Skeletal muscle cell (primary cell): Measurements from ENCODE around the gene BCL7C.
"Not testable (repeated sequence)": the region's sequence is repeated elsewhere in the genome, so short reads cannot be mapped to it uniquely, and the experiment has no call there.

Source experiments
- DNase-seq: peaks from one replicate; pipeline ENCODE4 v3.0.0-alpha.2; 2010; ENCODE audit warnings: low read depth
- H3K4me3 ChIP-seq: 2 replicates; pipeline ENCODE4 v1.5.1; 2011; ENCODE audit warnings: low read depth, mild to moderate bottlenecking, control low read depth, low read length, moderate library complexity

The BCL7C gene

DNA sequence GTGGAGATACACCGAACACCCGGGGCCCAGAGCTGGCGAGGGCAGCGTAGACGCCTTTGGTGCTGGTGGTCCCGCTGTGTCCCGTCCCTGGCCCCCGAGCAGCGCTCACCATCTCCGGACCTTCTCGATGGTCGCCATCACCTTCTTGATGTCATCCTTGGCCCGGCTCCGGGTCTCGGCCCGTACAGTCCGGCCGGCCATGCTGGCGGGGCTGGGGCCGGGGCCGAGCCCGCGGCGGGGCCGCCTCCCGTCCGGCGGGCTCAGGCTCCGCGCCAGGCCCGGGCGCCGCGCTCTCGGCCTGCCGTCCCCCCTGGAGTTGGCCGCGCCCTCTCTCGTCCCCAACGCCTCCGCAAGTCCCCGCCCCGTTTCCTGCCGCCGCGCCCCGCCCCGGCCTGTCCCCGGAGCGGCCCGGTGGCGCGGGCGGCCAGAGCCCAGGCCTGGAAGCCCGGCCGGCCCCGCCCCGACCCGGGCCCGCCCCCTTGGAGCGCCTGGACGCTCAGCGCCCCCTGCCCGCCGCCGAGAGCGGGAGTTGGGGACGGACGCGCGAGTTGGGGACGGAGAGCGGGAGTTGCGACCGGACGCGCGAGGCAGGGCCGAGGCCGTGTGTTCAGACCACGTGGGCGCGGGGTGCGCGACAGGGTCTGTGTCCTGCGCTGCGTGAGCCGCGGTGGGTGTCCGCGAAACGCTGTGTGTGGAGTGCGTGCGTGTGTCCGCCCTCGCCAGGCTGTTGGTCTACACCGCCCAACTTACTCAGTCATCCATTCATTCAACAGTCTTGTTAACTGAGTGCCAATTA, at the start of gene BCL7C:
BCL7C (minus strand) TSS at position 334 of the 796 bp plus-strand sequence; CDS start at position 201, 133 bp downstream.
- H3K4me3 ChIP-seq, result peak within 1 kb of the TSS; percentile 83
- DNase-seq, result peak; percentile 59

DNA sequence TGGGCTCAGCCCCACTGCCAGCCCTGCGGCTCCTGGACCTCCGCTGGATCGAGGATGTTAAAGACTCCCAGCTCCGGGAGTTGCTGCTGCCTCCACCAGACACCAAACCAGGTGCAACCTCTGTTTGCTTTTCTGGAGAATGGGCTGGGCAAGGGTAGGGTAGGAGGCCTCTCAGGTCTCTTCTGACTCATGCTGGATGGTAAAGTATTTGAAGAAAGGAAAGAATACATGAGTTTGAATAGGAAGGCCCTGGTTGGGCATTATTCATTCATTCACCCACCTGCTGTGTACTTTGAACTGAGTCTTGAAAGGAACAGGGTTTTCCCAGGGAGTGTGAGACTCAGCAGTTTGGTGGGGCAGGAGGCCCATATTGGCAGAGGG, 48.5 kb upstream of the BCL7C start:
- H3K4me3 ChIP-seq, result no peak overlapping the region
- DNase-seq, result no peak

DNA sequence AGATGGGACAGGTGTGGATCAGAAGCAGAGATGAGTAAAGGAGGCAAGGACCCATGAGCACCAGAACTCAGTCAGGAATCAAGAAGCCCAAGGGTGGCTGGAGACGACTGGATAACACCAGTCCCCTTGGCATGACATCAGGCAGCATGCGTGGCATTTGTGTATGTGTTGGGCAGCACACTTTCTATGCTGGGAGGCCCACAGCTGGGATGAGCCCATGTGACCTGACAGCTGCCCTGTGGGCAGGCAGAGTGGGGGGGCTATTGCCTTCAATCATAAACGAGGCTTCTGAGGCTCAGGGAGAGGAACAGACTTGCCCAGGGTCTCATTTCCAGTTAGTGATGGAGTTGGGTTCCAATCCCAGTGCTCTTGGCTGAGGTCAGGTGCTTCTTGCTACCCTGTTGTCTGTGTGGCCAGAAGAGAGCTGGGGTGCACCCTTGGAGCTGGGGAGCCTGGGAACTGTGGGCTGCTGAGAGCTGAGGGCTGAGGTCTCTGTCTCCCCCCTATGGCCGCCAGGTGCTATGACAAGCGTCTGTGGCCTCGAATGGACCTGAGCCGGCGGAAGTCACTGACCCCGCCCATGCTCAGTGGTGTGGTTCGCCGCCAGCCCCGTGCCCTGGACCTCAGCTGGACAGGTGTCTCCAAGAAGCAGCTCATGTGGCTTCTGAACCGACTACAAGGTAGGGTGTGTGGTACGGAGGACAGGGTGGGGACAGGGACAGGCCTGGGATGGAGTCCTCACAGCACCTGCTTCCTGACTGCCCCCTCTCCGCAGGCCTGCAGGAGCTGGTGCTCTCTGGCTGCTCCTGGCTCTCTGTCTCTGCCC, 47.9 kb upstream of the BCL7C start:
- H3K4me3 ChIP-seq, result no peak overlapping the region
- no peak for DNase-seq

DNA sequence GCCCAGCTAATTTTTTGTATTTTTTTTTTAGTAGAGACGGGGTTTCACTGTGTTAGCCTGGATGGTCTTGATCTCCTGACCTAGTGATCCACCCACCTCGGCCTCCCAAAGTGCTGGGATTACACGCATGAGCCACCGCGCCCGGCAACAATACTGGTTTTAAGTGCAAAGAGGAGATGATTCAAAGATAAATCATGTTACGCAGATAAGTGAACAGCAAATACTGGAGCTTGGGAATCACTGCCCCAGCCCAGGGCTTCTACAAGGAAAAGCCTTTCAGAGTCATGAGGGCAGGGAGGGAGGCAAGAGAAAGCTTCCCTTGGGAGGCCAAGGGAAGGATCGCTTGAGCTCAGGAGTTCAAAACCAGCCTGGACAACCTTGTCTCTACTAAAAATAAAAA, 45.7 kb upstream of the BCL7C start:
- not testable (repeated sequence) for H3K4me3 ChIP-seq, DNase-seq

DNA sequence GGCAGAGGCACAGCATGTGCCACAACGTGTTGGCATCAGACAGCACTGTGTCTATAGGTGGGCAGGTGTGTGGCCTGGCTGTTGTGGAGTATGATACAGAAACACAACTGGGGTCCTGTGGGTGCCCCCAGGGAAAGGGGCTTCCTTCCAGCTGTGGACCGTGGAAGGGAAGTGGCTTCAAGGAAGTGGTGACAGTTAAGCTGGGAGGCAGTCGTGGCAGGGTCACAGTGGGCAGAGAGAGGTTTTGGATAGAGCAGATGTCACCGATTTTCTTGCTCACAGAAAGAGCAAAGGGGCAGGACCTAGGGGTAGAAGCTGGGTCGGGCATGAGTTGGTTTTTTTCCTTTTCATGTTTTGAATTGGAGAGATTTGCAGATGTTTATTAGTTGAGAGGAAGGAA, 43.8 kb upstream of the BCL7C start:
- H3K4me3 ChIP-seq, result no peak overlapping the region
- DNase-seq, result no peak

DNA sequence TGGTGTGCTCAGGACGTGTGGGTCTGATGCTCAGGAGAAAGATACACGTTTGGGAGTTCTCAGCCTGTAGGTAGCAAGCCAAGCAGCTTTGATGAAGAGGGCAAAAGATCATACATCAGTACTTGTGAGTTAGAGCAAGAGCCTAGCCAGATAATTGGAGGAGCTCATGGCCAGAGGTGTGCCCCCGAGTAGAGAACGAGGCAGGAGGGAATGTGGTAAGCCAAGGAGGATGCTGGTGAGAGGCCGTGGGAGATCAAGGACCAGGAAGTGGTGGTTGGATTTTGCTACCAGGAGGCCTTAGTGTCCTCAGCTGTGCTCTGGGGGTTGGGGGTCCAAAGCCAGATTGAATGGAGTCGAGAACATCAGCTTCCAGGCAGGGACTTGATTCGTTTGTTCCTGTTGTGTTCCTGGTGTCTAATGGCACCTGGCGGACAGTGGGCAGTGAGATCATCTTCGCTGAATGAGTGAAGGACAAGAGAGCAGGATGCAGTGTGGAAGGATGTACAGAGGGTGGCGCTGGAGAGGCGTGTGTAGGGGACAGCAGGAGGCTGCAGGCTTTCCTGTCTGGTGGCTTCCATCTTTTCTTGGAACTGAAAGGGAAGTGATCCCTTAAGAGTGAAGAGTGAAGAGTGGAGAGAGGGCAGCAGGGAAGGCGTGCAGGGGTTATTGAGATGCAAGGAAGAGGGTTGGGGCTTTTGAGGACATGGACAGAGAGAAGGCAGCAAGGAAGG, 41.1 kb upstream of the BCL7C start:
- DNase-seq, result no peak
- no peak overlapping the region for H3K4me3 ChIP-seq

- no peak for DNase-seq
- H3K4me3 ChIP-seq, result no peak overlapping the region
Measured at GRCh38 chr16:30931068-30931650, 37.3 kb upstream of the BCL7C start.

GRCh38 chr16:30930160-30930571, 36.3 kb upstream of the BCL7C start:
- DNase-seq, result no peak
- no peak overlapping the region for H3K4me3 ChIP-seq

- DNase-seq, result no peak
- no peak overlapping the region for H3K4me3 ChIP-seq
Measured at GRCh38 chr16:30929167-30929566, 35.3 kb upstream of the BCL7C start.

- H3K4me3 ChIP-seq, result no peak overlapping the region
- no peak for DNase-seq
Measured at GRCh38 chr16:30928390-30928789, 34.5 kb upstream of the BCL7C start.

DNA sequence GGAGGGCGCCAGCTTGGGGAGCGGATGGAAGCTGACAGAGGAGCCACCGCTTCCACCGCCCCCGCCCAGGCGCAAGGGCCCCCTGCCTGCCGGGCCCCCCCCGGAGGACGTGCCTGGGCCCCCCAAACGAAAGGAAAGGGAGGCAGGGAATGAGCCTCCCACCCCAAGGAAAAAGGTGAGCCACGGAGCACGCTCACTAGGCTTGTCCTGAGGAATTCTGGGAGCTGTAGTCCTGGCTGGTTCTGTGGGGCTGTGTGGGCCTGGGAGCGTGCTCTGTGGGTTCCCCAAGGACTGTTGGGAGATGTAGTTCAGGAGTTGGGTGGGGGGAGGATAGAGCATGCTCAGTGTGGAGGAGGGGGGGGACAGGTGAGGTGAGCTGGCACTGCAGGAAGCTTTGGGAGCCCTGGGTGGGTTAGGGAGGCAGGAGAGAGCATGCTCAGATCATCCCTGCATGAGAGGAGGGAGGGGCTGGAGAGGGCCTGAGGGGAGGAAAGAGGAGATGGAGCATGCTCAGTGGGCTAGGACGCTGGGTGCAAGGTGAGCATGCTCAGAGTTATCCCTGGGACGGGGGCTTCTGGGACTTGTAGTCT, 34.0 kb upstream of the BCL7C start:
- H3K4me3 ChIP-seq, result no peak overlapping the region
- no peak for DNase-seq

DNA sequence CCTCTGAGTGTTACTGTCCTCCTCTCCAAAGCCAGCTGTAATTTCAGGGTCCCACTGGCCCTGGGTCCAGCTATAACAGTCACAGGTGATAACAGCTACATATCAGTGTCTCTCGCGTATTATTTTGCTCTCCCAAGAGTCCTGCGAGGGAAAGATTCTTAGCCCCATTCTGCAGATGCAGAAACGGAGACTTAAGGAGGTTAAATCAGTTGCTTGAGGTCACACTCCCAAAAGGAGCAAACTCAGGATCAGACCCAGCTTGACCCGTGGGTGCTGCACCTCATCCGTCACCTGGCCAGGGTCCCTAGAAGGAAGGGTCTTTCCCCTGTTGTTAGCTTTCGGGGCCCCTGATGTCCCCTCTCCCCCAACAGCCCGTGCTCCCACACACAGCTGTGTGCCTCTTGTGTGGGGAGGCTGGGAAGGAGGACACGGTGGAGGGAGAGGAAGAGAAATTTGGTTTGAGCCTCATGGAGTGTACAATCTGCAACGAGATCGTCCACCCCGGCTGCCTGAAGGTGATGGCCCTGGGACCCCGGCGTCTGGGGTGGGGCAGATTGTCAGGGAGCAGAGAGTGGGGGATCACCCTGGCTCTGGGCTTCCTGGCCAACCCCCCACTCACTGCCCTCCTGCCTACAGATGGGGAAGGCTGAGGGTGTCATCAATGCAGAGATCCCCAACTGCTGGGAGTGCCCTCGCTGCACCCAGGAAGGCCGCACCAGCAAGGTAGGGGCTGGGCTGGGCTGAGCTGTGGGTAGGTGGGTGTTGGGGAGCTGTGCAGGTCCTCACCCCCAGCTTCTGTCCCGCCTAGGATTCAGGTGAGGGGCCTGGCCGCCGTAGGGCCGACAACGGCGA, 33.3 kb upstream of the BCL7C start:
- no peak overlapping the region for H3K4me3 ChIP-seq
- no peak for DNase-seq

DNA sequence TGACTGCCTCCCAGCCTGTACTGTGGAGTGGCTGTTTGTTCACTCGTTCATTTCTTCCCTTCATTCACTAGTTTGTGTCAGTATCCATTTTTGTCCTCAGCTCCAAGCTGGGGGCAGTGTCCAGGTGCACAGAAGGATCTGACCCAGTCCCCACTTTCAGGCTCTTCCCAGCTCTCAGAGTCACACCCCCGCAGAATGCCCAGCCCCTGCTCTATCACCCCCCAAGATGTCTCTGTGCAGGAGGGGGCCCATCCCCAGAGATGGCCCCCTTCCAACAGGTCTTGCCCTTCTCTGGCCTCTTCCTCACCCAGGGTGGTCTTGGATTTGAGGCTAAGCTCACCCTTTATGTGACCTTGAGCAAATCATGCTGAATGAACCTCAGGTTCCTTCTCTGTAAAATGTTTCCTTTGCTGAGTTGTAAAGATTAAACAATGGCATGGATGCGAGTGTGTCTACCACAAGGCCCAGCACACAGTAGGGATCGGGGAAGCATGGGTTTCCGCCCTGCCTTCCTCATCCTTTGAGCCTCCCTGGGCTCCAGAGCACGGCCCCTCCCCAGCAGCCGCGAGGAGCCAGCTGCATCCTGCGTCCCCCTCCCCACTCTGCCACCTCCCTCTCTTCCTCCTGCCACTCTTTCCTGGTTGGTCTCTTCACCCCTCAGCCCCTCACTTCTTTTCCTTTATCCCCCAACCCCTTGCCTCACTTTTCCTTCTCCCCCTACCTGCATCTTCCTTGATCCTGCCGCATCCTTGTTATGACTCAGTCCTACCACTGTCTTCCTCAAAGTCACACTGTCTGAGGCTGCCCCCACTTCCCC, 32.3 kb upstream of the BCL7C start:
- H3K4me3 ChIP-seq, result no peak overlapping the region
- no peak for DNase-seq

GRCh38 chr16:30925632-30925987, 31.7 kb upstream of the BCL7C start:
- peak overlapping the region; percentile 62 for H3K4me3 ChIP-seq
- no peak for DNase-seq

GRCh38 chr16:30924913-30925631, 31.2 kb upstream of the BCL7C start:
- no peak for DNase-seq
- H3K4me3 ChIP-seq, result peak overlapping the region; percentile 62

- peak overlapping the region; percentile 62 for H3K4me3 ChIP-seq
- DNase-seq, result no peak
Measured at GRCh38 chr16:30924076-30924912, 30.4 kb upstream of the BCL7C start.
